DMS114 treated with DMSO at 0.1 percent for 48 hours (cell line): ENCODE measurements around the gene CYP46A1.

Experiments used
- DNase-seq: peaks from one replicate; lab custom pipeline; 2025; ENCODE audit not compliant: unreplicated experiment; lab: John Stamatoyannopoulos, UW

Gene CYP46A1

DNA sequence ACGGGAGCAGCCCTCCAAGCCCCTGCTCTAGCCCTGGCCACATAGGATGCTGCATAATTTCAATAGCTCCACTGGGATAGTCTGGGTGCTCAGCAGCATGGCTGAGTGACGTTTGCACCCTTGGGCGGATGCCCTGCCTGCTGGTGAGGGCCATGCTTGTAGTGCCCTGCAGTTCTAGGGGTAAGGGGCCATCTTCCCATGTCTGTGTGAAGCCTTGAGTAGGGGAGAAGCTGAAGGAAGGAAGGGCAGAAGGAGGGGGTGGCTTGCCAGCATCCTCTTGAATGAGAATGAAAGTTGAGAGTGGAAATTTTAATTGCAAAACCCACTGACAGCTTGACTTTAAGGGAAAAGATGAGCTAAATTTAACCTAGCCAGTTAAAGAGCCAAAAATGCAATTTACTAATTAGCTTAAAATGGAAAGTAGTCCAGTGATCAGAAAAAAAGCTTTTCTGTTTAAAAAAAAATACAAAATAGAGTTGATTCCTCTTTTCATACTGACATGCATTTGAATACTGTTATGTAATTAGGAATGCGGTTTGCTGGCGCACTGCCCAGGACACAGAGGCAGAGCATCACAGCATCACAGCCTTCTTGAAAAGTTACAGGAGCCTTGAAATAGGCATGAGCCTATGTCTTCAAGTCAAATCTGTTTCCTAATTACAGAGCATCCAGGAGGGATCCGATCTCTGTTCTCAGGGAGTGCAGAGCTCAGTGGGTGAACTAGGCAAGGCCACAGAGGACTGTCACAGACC, 90.6 kb downstream of the CYP46A1 start:
- DNase-seq = no peak

GRCh38 chr14:99775351-99775750, 91.3 kb downstream of the CYP46A1 start:
- DNase-seq = no peak
